ENCODE data around the gene ZNF823.
"Not testable (repeated sequence)": the region's sequence is repeated elsewhere in the genome, so short reads cannot be mapped to it uniquely, and the experiment has no call there.

Gene ZNF823

GRCh38 chr19:11738746-11739620 lies at the start of gene ZNF823:
ZNF823 (minus strand) TSS chr19:11738946; CDS start chr19:11738819, 127 bp downstream.
- peak; percentile 93 for DNase-seq (ENCODE audit: low read depth, low spot score)

- DNase-seq (ENCODE audit: low read depth, low spot score) = no peak
Observed at GRCh38 chr19:11787536-11787935, 48.8 kb upstream of the ZNF823 start.

- DNase-seq (ENCODE audit: low read depth, low spot score) = no peak
Observed at GRCh38 chr19:11784356-11784755, 45.6 kb upstream of the ZNF823 start.

GRCh38 chr19:11783767-11784166 lies 45.0 kb upstream of the ZNF823 start:
- no peak for DNase-seq (ENCODE audit: low read depth, low spot score)

- DNase-seq (ENCODE audit: low read depth, low spot score) = no peak
Observed at GRCh38 chr19:11781295-11782057, 42.7 kb upstream of the ZNF823 start.

GRCh38 chr19:11780431-11781020 lies 41.8 kb upstream of the ZNF823 start:
- no peak for DNase-seq (ENCODE audit: low read depth, low spot score)

GRCh38 chr19:11776669-11777068 lies 37.9 kb upstream of the ZNF823 start:
- not testable (repeated sequence) for DNase-seq (ENCODE audit: low read depth, low spot score)

GRCh38 chr19:11771520-11771919 lies 32.8 kb upstream of the ZNF823 start:
- not testable (repeated sequence) for DNase-seq (ENCODE audit: low read depth, low spot score)

- no peak for DNase-seq (ENCODE audit: low read depth, low spot score)
Observed at GRCh38 chr19:11769995-11770394, 31.2 kb upstream of the ZNF823 start.

GRCh38 chr19:11767633-11768133 lies 28.9 kb upstream of the ZNF823 start:
- no peak for DNase-seq (ENCODE audit: low read depth, low spot score)

- DNase-seq (ENCODE audit: low read depth, low spot score) = peak; percentile 72
Observed at GRCh38 chr19:11766597-11767591, 28.1 kb upstream of the ZNF823 start, which contains the start of gene ZNF441. ZNF441 (plus strand) TSS chr19:11767000; CDS start chr19:11767194, 194 bp downstream.

GRCh38 chr19:11763611-11764010 lies 24.9 kb upstream of the ZNF823 start:
- DNase-seq (ENCODE audit: low read depth, low spot score) = no peak

GRCh38 chr19:11763117-11763516 lies 24.4 kb upstream of the ZNF823 start:
- no peak for DNase-seq (ENCODE audit: low read depth, low spot score)

- DNase-seq (ENCODE audit: low read depth, low spot score) = no peak
Observed at GRCh38 chr19:11759805-11760204, 21.1 kb upstream of the ZNF823 start.

- DNase-seq (ENCODE audit: low read depth, low spot score) = no peak
Observed at GRCh38 chr19:11756965-11757364, 18.2 kb upstream of the ZNF823 start.

GRCh38 chr19:11754663-11755062 lies 15.9 kb upstream of the ZNF823 start:
- DNase-seq (ENCODE audit: low read depth, low spot score) = no peak

GRCh38 chr19:11752244-11752736 lies 13.5 kb upstream of the ZNF823 start:
- no peak for DNase-seq (ENCODE audit: low read depth, low spot score)

GRCh38 chr19:11749751-11750150 lies 11.0 kb upstream of the ZNF823 start:
- DNase-seq (ENCODE audit: low read depth, low spot score) = no peak

GRCh38 chr19:11747277-11747676 lies 8.5 kb upstream of the ZNF823 start:
- DNase-seq (ENCODE audit: low read depth, low spot score) = no peak

- DNase-seq (ENCODE audit: low read depth, low spot score) = no peak
Observed at GRCh38 chr19:11745869-11746268, 7.1 kb upstream of the ZNF823 start.
